ENCODE data around the gene WRAP53. TPM values are rescaled to one million over a fixed set of nuclear protein-coding genes. Genes with fewer than 3 reads are reported as not detected.

WRAP53 gene
- total RNA-seq, 4 donors from 2014 or later: 3.7 to 33.0 (median 6.0) TPM

DNA sequence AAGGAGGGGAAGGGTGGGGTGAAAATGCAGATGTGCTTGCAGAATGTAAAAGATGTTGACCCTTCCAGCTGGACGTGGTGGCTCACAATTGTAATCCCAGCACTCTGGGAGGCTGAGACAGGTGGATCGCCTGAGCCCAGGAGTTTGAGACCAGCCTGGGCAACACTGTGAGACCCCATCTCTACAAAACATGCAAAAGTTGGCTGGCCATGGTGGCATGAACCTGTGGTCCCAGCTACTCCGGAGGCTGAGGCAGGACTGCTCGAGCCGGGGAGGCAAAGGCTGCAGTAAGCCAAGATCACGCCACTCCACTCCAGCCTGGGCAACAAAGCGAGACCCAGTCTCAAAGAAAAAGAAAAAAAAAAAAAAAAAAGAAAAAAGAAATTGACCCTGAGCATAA lies 19.8 kb upstream of the WRAP53 start:
- DNase-seq: no peak
- Histone ChIP-seq H3K27ac (no peak overlapping the region), H3K9me3 (peaks cover 3 to 4% of the 10 kb centered on the region in 2 donors), H3K27me3 (no peaks in the 10 kb centered on the region), H3K36me3 (peaks cover 0 to 37% (median 16%) of the 10 kb centered on the region in 4 donors), H3K4me1 (peaks cover 0 to 6% (median 0%) of the 10 kb centered on the region in 4 donors), H3K4me3 (no peak overlapping the region)
- in situ Hi-C loops (cut with MboI; ENCODE audit: low pct_ligation_motif_present in 1 of 4, low pct_unique_long_range_greater_than_20kb in 1 of 4, low sequenced_read_pairs in 3 of 4): no loop called here
- TF ChIP-seq POLR2AphosphoS5 (IDR thresholded peaks at IDR 0.05): no peak
- TF ChIP-seq, protein P1, sequence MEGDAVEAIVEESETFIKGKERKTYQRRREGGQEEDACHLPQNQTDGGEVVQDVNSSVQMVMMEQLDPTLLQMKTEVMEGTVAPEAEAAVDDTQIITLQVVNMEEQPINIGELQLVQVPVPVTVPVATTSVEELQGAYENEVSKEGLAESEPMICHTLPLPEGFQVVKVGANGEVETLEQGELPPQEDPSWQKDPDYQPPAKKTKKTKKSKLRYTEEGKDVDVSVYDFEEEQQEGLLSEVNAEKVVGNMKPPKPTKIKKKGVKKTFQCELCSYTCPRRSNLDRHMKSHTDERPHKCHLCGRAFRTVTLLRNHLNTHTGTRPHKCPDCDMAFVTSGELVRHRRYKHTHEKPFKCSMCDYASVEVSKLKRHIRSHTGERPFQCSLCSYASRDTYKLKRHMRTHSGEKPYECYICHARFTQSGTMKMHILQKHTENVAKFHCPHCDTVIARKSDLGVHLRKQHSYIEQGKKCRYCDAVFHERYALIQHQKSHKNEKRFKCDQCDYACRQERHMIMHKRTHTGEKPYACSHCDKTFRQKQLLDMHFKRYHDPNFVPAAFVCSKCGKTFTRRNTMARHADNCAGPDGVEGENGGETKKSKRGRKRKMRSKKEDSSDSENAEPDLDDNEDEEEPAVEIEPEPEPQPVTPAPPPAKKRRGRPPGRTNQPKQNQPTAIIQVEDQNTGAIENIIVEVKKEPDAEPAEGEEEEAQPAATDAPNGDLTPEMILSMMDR (IDR thresholded peaks at IDR 0.05): no peak
- TF ChIP-seq EP300 (IDR thresholded peaks at IDR 0.05; ENCODE audit: low read depth): no peak
- TF ChIP-seq POLR2A (IDR thresholded peaks at IDR 0.05): no peak
- WGBS, 2 donors (ENCODE audit: low coverage in 1 of 2): 93 to 98% methylated on average over 6 to 7 of the region's 7 CpGs
- intact Hi-C loops (cut with DNase I; ENCODE audit: low total_unique reads): no loop called here

DNA sequence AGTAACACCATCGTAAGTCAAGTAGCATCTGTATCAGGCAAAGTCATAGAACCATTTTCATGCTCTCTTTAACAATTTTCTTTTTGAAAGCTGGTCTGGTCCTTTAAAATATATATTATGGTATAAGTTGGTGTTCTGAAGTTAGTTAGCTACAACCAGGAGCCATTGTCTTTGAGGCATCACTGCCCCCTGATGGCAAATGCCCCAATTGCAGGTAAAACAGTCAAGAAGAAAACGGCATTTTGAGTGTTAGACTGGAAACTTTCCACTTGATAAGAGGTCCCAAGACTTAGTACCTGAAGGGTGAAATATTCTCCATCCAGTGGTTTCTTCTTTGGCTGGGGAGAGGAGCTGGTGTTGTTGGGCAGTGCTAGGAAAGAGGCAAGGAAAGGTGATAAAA lies 15.0 kb upstream of the WRAP53 start:
- TF ChIP-seq POLR2A (IDR thresholded peaks at IDR 0.05): no peak
- TF ChIP-seq, protein P1 (IDR thresholded peaks at IDR 0.05): peak in 4 of 5 experiments; percentile 37 to 44 (median 39)
- no peak for TF ChIP-seq POLR2AphosphoS5 (IDR thresholded peaks at IDR 0.05)
- no peaks in the 10 kb centered on the region for H3K4me1 ChIP-seq
- intact Hi-C loops (cut with DNase I; ENCODE audit: low total_unique reads) (no loop called here), in situ Hi-C loops (cut with MboI; ENCODE audit: low pct_ligation_motif_present in 1 of 4, low pct_unique_long_range_greater_than_20kb in 1 of 4, low sequenced_read_pairs in 3 of 4) (no loop called here)
- H3K27ac ChIP-seq: no peak overlapping the region
- H3K9me3 ChIP-seq: peaks cover 7 to 9% of the 10 kb centered on the region in 2 donors
- DNase-seq: peak; percentile 15
- peaks cover 0 to 59% (median 26%) of the 10 kb centered on the region in 4 donors for H3K36me3 ChIP-seq
- no peaks in the 10 kb centered on the region for H3K27me3 ChIP-seq
- WGBS, 2 donors (ENCODE audit: low coverage in 1 of 2): 94 to 96% methylated on average over 2 of the region's 2 CpGs
- H3K4me3 ChIP-seq: no peak overlapping the region

DNA sequence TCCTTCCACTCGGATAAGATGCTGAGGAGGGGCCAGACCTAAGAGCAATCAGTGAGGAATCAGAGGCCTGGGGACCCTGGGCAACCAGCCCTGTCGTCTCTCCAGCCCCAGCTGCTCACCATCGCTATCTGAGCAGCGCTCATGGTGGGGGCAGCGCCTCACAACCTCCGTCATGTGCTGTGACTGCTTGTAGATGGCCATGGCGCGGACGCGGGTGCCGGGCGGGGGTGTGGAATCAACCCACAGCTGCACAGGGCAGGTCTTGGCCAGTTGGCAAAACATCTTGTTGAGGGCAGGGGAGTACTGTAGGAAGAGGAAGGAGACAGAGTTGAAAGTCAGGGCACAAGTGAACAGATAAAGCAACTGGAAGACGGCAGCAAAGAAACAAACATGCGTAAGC lies 13.3 kb upstream of the WRAP53 start:
- Histone ChIP-seq H3K9me3 (peaks cover 7 to 9% of the 10 kb centered on the region in 2 donors), H3K36me3 (peaks cover 0 to 57% (median 26%) of the 10 kb centered on the region in 4 donors), H3K4me1 (no peaks in the 10 kb centered on the region), H3K27ac (no peak overlapping the region), H3K4me3 (no peak overlapping the region), H3K27me3 (no peaks in the 10 kb centered on the region)
- TF ChIP-seq EP300 (IDR thresholded peaks at IDR 0.05; ENCODE audit: low read depth) (no peak), POLR2AphosphoS5 (IDR thresholded peaks at IDR 0.05) (no peak), POLR2A (IDR thresholded peaks at IDR 0.05) (no peak)
- TF ChIP-seq, protein P1 (IDR thresholded peaks at IDR 0.05): no peak
- DNase-seq: no peak
- intact Hi-C loops (cut with DNase I; ENCODE audit: low total_unique reads) (no loop called here), in situ Hi-C loops (cut with MboI; ENCODE audit: low pct_ligation_motif_present in 1 of 4, low pct_unique_long_range_greater_than_20kb in 1 of 4, low sequenced_read_pairs in 3 of 4) (no loop called here)
- WGBS, 2 donors (ENCODE audit: low coverage in 1 of 2): 88 to 92% methylated on average over 8 to 14 of the region's 14 CpGs

DNA sequence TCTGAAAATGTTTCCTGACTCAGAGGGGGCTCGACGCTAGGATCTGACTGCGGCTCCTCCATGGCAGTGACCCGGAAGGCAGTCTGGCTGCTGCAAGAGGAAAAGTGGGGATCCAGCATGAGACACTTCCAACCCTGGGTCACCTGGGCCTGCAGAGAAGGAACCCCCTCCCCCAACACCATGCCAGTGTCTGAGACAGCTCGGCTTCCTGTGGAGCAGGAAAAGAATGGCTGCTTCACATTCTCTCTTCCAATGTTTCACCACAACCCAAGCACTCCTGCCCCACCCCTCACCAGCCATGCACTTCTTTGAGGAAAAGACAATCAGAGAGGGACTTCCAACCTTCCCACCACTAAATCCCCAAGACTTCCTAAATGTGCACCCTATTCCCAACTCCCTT lies 11.7 kb upstream of the WRAP53 start:
- Histone ChIP-seq H3K4me1 (no peaks in the 10 kb centered on the region), H3K27me3 (no peaks in the 10 kb centered on the region), H3K36me3 (peaks cover 0 to 41% (median 19%) of the 10 kb centered on the region in 4 donors), H3K4me3 (no peak overlapping the region), H3K27ac (no peak overlapping the region), H3K9me3 (peaks cover 7 to 9% of the 10 kb centered on the region in 2 donors)
- no peak for DNase-seq
- TF ChIP-seq POLR2A (IDR thresholded peaks at IDR 0.05): no peak
- TF ChIP-seq, protein P1 (IDR thresholded peaks at IDR 0.05): no peak
- no peak for TF ChIP-seq EP300 (IDR thresholded peaks at IDR 0.05; ENCODE audit: low read depth)
- TF ChIP-seq POLR2AphosphoS5 (IDR thresholded peaks at IDR 0.05): no peak
- in situ Hi-C loops (cut with MboI; ENCODE audit: low pct_ligation_motif_present in 1 of 4, low pct_unique_long_range_greater_than_20kb in 1 of 4, low sequenced_read_pairs in 3 of 4): no loop called here
- intact Hi-C loops (cut with DNase I; ENCODE audit: low total_unique reads): no loop called here
- 86% methylated on average over 5 of the region's 5 CpGs; no CpG with 5 or more reads in 1 of the 2 donors for WGBS, 2 donors (ENCODE audit: low coverage in 1 of 2)

All from transverse colon (tissue), 4 donors.